HepG2 (cell line): ENCODE results near the gene RPL36AL. TPM values are rescaled to one million over a fixed set of nuclear protein-coding genes. Genes with fewer than 3 reads are reported as not detected.

ENCODE experiments used
- CCDC6 ChIP-seq: sonication (generic); formaldehyde crosslinking; IDR thresholded peaks from 2 replicates; pipeline ENCODE4 v1.8.1; 2022; ENCODE audit warnings: mild to moderate bottlenecking, missing genetic modification reagents, moderate library complexity
- CEBPG ChIP-seq: IDR thresholded peaks from 2 replicates; pipeline ENCODE4 v1.6.1; 2016
- HNF4G ChIP-seq, 2 experiments: sonication (generic) in 1 of 2; formaldehyde crosslinking in 1 of 2; IDR thresholded peaks; 2 replicates each; pipeline versions ENCODE4 v1.4.0 to v1.6.1; 2011 to 2020; ENCODE audit warnings: borderline replicate concordance in 2 of 2, low read depth in 2 of 2, mild to moderate bottlenecking in 2 of 2, low read length in 1 of 2, missing genetic modification reagents in 1 of 2, moderate library complexity in 1 of 2
- POLR2A ChIP-seq, 2 experiments: IDR thresholded peaks; 2 replicates each; pipeline ENCODE4 v1.6.1; 2011; ENCODE audit warnings: low read depth in 2 of 2, low read length in 2 of 2, mild to moderate bottlenecking in 1 of 2, moderate library complexity in 1 of 2; ENCODE audit not compliant: insufficient read depth in 1 of 2
- POLR2AphosphoS2 ChIP-seq: IDR thresholded peaks from 2 replicates; pipeline ENCODE4 v1.6.1; 2011; ENCODE audit warnings: low read depth, low read length, improper control_type of control experiment
- POLR2G ChIP-seq: fragments of 200-400 bp; formaldehyde crosslinking; IDR thresholded peaks from 2 replicates; pipeline ENCODE4 v1.6.1; 2018; ENCODE audit warnings: mild to moderate bottlenecking, low read depth, low read length, moderate library complexity
- PRDM15 ChIP-seq: sonication (generic); formaldehyde crosslinking; IDR thresholded peaks from 2 replicates; pipeline ENCODE4 v1.4.0; 2020; ENCODE audit warnings: missing genetic modification reagents
- RARA ChIP-seq: IDR thresholded peaks from 2 replicates; pipeline ENCODE4 v1.6.1; 2016; ENCODE audit warnings: missing genetic modification reagents, missing compliant biosample characterization
- SPEN ChIP-seq: sonication (generic); formaldehyde crosslinking; IDR thresholded peaks from 2 replicates; pipeline ENCODE4 v1.5.1; 2020; ENCODE audit warnings: low read depth, mild to moderate bottlenecking, missing genetic modification reagents
- ZFP91 ChIP-seq: sonication (generic); formaldehyde crosslinking; IDR thresholded peaks from 2 replicates; pipeline ENCODE4 v1.9.0; 2022; ENCODE audit warnings: missing genetic modification reagents, mild to moderate bottlenecking, borderline replicate concordance
- ZHX2 ChIP-seq, 2 experiments: sonication (generic) in 1 of 2; formaldehyde crosslinking in 1 of 2; IDR thresholded peaks; 2 replicates each; pipeline versions ENCODE4 v1.6.1 to v1.9.0; 2014 to 2022; ENCODE audit warnings: antibody characterized with exemption in 1 of 2, borderline replicate concordance in 1 of 2, inconsistent platforms in 1 of 2, low read depth in 1 of 2, missing genetic modification reagents in 1 of 2
- ZNF205 ChIP-seq: IDR thresholded peaks from 2 replicates; pipeline ENCODE4 v1.6.1; 2018; ENCODE audit warnings: missing biosample characterization, missing genetic modification reagents
- ZNF362 ChIP-seq: sonication (generic); formaldehyde crosslinking; IDR thresholded peaks from 2 replicates; pipeline ENCODE4 v1.4.0; 2020; ENCODE audit warnings: missing genetic modification reagents, mild to moderate bottlenecking, borderline replicate concordance
- ZNF543 ChIP-seq: sonication (generic); formaldehyde crosslinking; IDR thresholded peaks from 2 replicates; pipeline ENCODE4 v1.4.0; 2020; ENCODE audit warnings: mild to moderate bottlenecking, missing genetic modification reagents
- ZNF850 ChIP-seq: sonication (generic); formaldehyde crosslinking; conservative IDR thresholded peaks from 2 replicates; pipeline ENCODE4 v1.9.0; 2021; ENCODE audit warnings: mild to moderate bottlenecking, missing genetic modification reagents
- polyA plus RNA-seq, 8 experiments: library from polyadenylated mRNA; depleted of rRNA in 3 of 8; stranded (reverse) in 7 of 8; unstranded in 1 of 8; fragments of >200 nt; fragmentation: Illumina TruSeq in 4 of 8; extraction: Trizol in 4 of 8; gene quantifications; 2 replicates each; pipeline versions ENCODE4 v1.2.1 to v1.2.3, GENCODE V29; 2011 to 2016; ENCODE audit warnings: low read depth in 4 of 8, missing spikeins in 1 of 8, mixed read lengths in 1 of 8; ENCODE audit not compliant: insufficient read depth in 1 of 8
- total RNA-seq, 5 experiments: library from RNA; depleted of rRNA; stranded (reverse); fragments of >200 nt; fragmentation: Illumina TruSeq; extraction: Trizol; gene quantifications; 2 replicates each; pipeline ENCODE4 v1.2.3, GENCODE V29; 2016; ENCODE audit warnings: low read depth in 1 of 5

Gene RPL36AL
- total and polyA plus RNA-seq, 2 of the 13 experiments (the other 11 are each of a cell fraction or from before 2014, with no cell fraction given), result 90.0 to 294 TPM

GRCh38 chr14:49581209-49582112 is 39.0 kb downstream of the RPL36AL start (continued):
- no peak for TF ChIP-seq PRDM15 (CRISPR knock-in tag)
- no peak for TF ChIP-seq ZNF205 (CRISPR knock-in tag)
- TF ChIP-seq SPEN, result no peak
- no peak for TF ChIP-seq ZHX2 (IDR thresholded peaks at IDR 0.05; ENCODE audit: low read depth)
- no peak for TF ChIP-seq ZHX2 (CRISPR knock-in tag; IDR thresholded peaks at IDR 0.05; ENCODE audit: borderline replicate concordance)
- no peak for TF ChIP-seq ZNF543 (CRISPR knock-in tag)
- no peak for TF ChIP-seq RARA (CRISPR knock-in tag)
- TF ChIP-seq POLR2G, result peak; percentile 68
- no peak for TF ChIP-seq HNF4G (IDR thresholded peaks at IDR 0.05; ENCODE audit: borderline replicate concordance, low read depth, low read length)
- TF ChIP-seq HNF4G (CRISPR knock-in tag; IDR thresholded peaks at IDR 0.05; ENCODE audit: borderline replicate concordance, low read depth), result no peak
- peak; percentile 8; the same call in 1 of the 2 replicates for TF ChIP-seq POLR2AphosphoS2
- peak; percentile 9 to 23; a peak in 1 of 4 replicates for TF ChIP-seq POLR2A (IDR thresholded peaks at IDR 0.05; ENCODE audit: insufficient read depth in 1 of 2, low read depth in 2 of 2, low read length in 2 of 2)
- no peak for TF ChIP-seq ZFP91
- TF ChIP-seq ZNF850, result no peak
- TF ChIP-seq ZNF362 (CRISPR knock-in tag), result peak; percentile 46; the same call in 1 of the 2 replicates
- no peak for TF ChIP-seq CEBPG (CRISPR knock-in tag)
- no peak for TF ChIP-seq CCDC6 (CRISPR knock-in tag)
